ENCODE data around the gene CMTM4.

- peak; percentile 85 to 98 for TF ChIP-seq CTCF (conservative IDR thresholded peaks at IDR 0.05; ENCODE audit: low read depth in 2 of 2)
- no peak for TF ChIP-seq NANOG (IDR thresholded peaks at IDR 0.05; ENCODE audit: borderline replicate concordance)
- TF ChIP-seq, protein P1, sequence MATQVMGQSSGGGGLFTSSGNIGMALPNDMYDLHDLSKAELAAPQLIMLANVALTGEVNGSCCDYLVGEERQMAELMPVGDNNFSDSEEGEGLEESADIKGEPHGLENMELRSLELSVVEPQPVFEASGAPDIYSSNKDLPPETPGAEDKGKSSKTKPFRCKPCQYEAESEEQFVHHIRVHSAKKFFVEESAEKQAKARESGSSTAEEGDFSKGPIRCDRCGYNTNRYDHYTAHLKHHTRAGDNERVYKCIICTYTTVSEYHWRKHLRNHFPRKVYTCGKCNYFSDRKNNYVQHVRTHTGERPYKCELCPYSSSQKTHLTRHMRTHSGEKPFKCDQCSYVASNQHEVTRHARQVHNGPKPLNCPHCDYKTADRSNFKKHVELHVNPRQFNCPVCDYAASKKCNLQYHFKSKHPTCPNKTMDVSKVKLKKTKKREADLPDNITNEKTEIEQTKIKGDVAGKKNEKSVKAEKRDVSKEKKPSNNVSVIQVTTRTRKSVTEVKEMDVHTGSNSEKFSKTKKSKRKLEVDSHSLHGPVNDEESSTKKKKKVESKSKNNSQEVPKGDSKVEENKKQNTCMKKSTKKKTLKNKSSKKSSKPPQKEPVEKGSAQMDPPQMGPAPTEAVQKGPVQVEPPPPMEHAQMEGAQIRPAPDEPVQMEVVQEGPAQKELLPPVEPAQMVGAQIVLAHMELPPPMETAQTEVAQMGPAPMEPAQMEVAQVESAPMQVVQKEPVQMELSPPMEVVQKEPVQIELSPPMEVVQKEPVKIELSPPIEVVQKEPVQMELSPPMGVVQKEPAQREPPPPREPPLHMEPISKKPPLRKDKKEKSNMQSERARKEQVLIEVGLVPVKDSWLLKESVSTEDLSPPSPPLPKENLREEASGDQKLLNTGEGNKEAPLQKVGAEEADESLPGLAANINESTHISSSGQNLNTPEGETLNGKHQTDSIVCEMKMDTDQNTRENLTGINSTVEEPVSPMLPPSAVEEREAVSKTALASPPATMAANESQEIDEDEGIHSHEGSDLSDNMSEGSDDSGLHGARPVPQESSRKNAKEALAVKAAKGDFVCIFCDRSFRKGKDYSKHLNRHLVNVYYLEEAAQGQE (IDR thresholded peaks at IDR 0.05; ENCODE audit: unreplicated experiment), result no peak
- 0 out of 2 replicates have a peak, but pooled peaks have one; percentile 25 for TF ChIP-seq CREB1 (CRISPR knock-in tag; IDR thresholded peaks at IDR 0.05; ENCODE audit: low read depth)
- no peak for TF ChIP-seq EZH2 (IDR thresholded peaks at IDR 0.05; ENCODE audit: low read depth, unreplicated experiment)
- TF ChIP-seq EZH2phosphoT487 (IDR thresholded peaks at IDR 0.05; ENCODE audit: unreplicated experiment), result no peak
- TF ChIP-seq POLR2AphosphoS5 (IDR thresholded peaks at IDR 0.05; ENCODE audit: low read depth), result no peak
- TF ChIP-seq JUNB (IDR thresholded peaks at IDR 0.05; ENCODE audit: unreplicated experiment), result no peak
Observed at GRCh38 chr16:66588981-66589713, 107.4 kb downstream of the CMTM4 start.

Measured in GM23338 (cell line).